Ovary (tissue), 9 donors: ENCODE measurements around the gene PDK2. TPM values are rescaled to one million over a fixed set of nuclear protein-coding genes. Genes with fewer than 3 reads are reported as not detected.
A peak's percentile ranks its signal among the peaks of the same experiment; 100 is the strongest.

Experiments
- DNase-seq, 5 donors: peaks; one replicate each; pipeline ENCODE4 v3.0.0-alpha.2; 2019 to 2020
- H3K27ac ChIP-seq, 2 donors: fragments of 200-600 bp; one replicate each; pipeline versions ENCODE4 v1.5.1 to v1.8.0; 2019 to 2022
- H3K27me3 ChIP-seq: fragments of 200-600 bp; one replicate; pipeline ENCODE4 v1.8.0; 2022
- H3K36me3 ChIP-seq: fragments of 200-600 bp; sonication (generic); one replicate; pipeline ENCODE4 v1.5.1; 2019
- H3K4me1 ChIP-seq: one replicate; pipeline ENCODE4 v1.8.1; 2013; ENCODE audit warnings: mild to moderate bottlenecking, moderate library complexity; ENCODE audit not compliant: insufficient read depth
- H3K4me3 ChIP-seq: fragments of 200-600 bp; sonication (generic); one replicate; pipeline ENCODE4 v1.5.1; 2017
- H3K9me3 ChIP-seq, 2 donors: fragments of 200-600 bp in 1 of 2; sonication (generic) in 1 of 2; one replicate each; pipeline versions ENCODE4 v1.5.1 to v1.8.1; 2013 to 2019; ENCODE audit warnings: mild to moderate bottlenecking in 1 of 2, moderate library complexity in 1 of 2
- EP300 ChIP-seq: sonication (generic); formaldehyde crosslinking; IDR thresholded peaks from one replicate; pipeline ENCODE4 v1.6.1; 2017; ENCODE audit warnings: antibody characterized with exemption
- POLR2A ChIP-seq: fragments of 450-650 bp; IDR thresholded peaks from one replicate; pipeline ENCODE4 v1.6.1; 2017; ENCODE audit warnings: antibody characterized with exemption, mild to moderate bottlenecking, moderate library complexity
- WGBS, 3 donors: extraction: QIAGEN DNeasy Blood & Tissue Kit in 1 of 3; methylation state at CpG; one replicate each; pipeline versions ENCODE4 v1.1.5 to v1.1.7; 2013 to 2017; 5-methylcytosine and 5-hydroxymethylcytosine counted together
- intact Hi-C, 4 donors: fragments of 100-400 bp; cut with DNase I; formaldehyde crosslinking; loops; one replicate each; pipeline versions ENCODE4 v1.11.0 to v1.15.1; 2022 to 2023
- polyA plus RNA-seq, 2 donors: library from polyadenylated mRNA; stranded (reverse); fragments of 200-250 nt in 1 of 2; fragments of 350-450 nt in 1 of 2; fragmentation: Illumina TruSeq in 1 of 2; extraction: RNeasy Lipid Tissue Mini Kit (QIAGEN cat#74804) in 1 of 2; gene quantifications; one replicate each; pipeline ENCODE4 v1.2.3, GENCODE V29; 2013 to 2014
- total RNA-seq, 7 donors: library from RNA; depleted of rRNA in 2 of 7; stranded (reverse); fragments of >200 nt in 2 of 7; fragmentation: NEBNext Ultra II Directional in 3 of 7; extraction: Animal tissue kit (Norgen Biotek cat#: 25700) in 3 of 7; gene quantifications; one replicate each; pipeline versions ENCODE4 v1.1.0 to v1.2.4, GENCODE V29; 2016 to 2023
- TF ChIP-seq, protein P1 (sequence below), 3 donors: fragments of 450-650 bp in 2 of 3; fragments of 200-600 bp in 1 of 3; IDR thresholded peaks; one replicate each; pipeline versions ENCODE4 v1.5.1 to v1.8.0; 2016 to 2022; ENCODE audit warnings: antibody characterized with exemption in 3 of 3, mild to moderate bottlenecking in 1 of 3
- donor health status: DM: no; HTN: no; CAD: no; lungs with moderate emphysema.
- donor health status: DM: no; HTN: no; CAD: no.
- donor health status: Bipolar disorder and iron deficiency.
- donor health status: DM: yes; HTN: yes; CAD: no.
- donor health status: DM: no; HTN: no; CAD: no.
- donor health status: DM: yes; HTN: yes; CAD: no.

PDK2 gene
- total and polyA plus RNA-seq, 9 donors, result 36.5 to 83.2 (median 54.7) TPM

- Histone ChIP-seq H3K4me1 (peaks cover 21% of the 10 kb centered on the region), H3K27me3 (no peaks in the 10 kb centered on the region), H3K9me3 (no peaks in the 10 kb centered on the region), H3K4me3 (no peak overlapping the region), H3K36me3 (no peaks in the 10 kb centered on the region), H3K27ac (no peak overlapping the region)
- intact Hi-C loops, result loop anchor here in 2 of 4 donors (10.0 kb wide), 2 partner anchors 176 to 196 kb away; partner anchors contain the start of gene TMEM92 (in 1 of the 2)
- TF ChIP-seq EP300 (no peak), POLR2A (no peak)
- TF ChIP-seq, protein P1, sequence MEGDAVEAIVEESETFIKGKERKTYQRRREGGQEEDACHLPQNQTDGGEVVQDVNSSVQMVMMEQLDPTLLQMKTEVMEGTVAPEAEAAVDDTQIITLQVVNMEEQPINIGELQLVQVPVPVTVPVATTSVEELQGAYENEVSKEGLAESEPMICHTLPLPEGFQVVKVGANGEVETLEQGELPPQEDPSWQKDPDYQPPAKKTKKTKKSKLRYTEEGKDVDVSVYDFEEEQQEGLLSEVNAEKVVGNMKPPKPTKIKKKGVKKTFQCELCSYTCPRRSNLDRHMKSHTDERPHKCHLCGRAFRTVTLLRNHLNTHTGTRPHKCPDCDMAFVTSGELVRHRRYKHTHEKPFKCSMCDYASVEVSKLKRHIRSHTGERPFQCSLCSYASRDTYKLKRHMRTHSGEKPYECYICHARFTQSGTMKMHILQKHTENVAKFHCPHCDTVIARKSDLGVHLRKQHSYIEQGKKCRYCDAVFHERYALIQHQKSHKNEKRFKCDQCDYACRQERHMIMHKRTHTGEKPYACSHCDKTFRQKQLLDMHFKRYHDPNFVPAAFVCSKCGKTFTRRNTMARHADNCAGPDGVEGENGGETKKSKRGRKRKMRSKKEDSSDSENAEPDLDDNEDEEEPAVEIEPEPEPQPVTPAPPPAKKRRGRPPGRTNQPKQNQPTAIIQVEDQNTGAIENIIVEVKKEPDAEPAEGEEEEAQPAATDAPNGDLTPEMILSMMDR (IDR thresholded peaks at IDR 0.05), result no peak
- 22 to 41% (median 40%) methylated on average over 5 of the region's 5 CpGs for WGBS, 3 donors
- DNase-seq, result no peak
Observed at GRCh38 chr17:50099003-50099402, 3.9 kb downstream of the PDK2 start.

- intact Hi-C loops, result no loop called here
- peaks cover 21% of the 10 kb centered on the region for H3K4me1 ChIP-seq
- H3K36me3 ChIP-seq, result no peaks in the 10 kb centered on the region
- H3K27me3 ChIP-seq, result no peaks in the 10 kb centered on the region
- H3K4me3 ChIP-seq, result no peak overlapping the region
- H3K9me3 ChIP-seq, result no peaks in the 10 kb centered on the region
- DNase-seq, result no peak
- TF ChIP-seq EP300, result no peak
- no peak for TF ChIP-seq POLR2A
- TF ChIP-seq, protein P1 (IDR thresholded peaks at IDR 0.05), result no peak
- peak overlapping the region; percentile 67 to 80 for H3K27ac ChIP-seq
- WGBS, 3 donors, result 69 to 82% (median 77%) methylated on average over 5 of the region's 5 CpGs
Observed at GRCh38 chr17:50100480-50100883, 5.3 kb downstream of the PDK2 start.

DNA sequence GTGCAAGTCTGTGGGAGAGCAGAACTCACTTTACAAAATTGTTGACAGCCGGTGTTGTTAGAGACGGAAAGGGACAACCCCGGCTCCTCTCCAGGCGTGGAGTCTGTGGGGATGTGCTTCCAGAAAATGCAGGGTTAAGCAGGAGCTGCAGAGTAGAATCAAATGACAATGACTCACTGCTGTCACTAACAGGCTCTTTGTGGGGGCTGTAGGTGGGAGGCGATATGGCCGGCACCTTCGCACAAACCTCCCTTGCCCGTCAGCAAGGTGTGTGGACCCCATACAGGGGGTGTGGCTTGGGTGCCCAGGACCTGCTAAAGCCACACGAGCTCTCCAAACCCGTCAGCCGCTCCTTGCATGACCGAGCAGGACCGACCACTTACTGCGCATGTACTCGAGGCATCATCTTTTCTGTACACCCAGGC is 5.8 kb downstream of the PDK2 start:
- Histone ChIP-seq H3K27me3 (no peaks in the 10 kb centered on the region), H3K36me3 (no peaks in the 10 kb centered on the region), H3K27ac (peak overlapping the region; percentile 67 to 80)

DNA sequence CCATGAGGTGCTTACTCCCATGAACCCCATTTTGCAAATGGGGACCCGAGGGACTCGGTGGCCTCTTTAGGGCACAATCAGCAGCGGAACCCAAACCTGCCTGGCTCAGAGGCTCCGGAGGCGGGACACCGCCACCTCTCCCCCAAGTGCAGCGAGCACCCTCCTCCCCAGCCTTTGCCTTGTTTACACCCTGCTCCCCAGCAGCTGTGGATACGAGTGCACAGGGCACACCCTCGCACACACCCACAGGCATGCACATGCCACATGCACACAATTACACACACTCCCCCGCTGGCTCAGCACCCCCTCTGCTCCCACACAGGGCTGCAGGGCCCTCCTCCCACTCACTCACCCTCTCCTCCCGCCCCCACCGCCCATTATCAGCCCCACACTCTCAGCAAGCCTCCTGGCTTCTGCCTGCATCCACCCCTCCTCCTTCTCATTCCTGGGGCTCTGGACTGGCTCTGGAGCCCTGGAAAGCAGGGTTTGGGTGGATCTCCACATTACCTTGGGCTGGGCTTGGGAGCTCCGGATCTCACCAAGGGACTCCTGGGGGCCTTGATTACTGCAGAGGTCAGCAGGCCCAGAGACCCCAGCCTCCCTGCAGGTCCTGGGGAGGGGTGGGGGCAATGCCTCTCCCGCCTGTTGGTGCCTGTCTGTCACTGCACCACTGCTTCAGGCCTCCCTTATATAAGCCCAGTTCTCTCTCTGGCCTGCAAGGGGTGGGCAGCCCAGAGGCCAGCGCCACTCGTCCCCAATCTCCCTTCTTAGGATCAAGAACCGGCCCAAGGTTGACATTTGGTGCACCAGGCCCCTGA is 6.4 kb downstream of the PDK2 start:
- Histone ChIP-seq H3K4me3 (peak overlapping the region; percentile 2), H3K36me3 (no peaks in the 10 kb centered on the region), H3K4me1 (peaks cover 18% of the 10 kb centered on the region)

More for the DNA sequence above, 5.8 kb downstream of the PDK2 start:
- 24 to 43% (median 26%) methylated on average over 15 of the region's 15 CpGs for WGBS, 3 donors
- TF ChIP-seq, protein P1 (IDR thresholded peaks at IDR 0.05), result no peak
- TF ChIP-seq EP300 (no peak), POLR2A (no peak)
- Histone ChIP-seq H3K9me3 (no peaks in the 10 kb centered on the region), H3K4me3 (no peak overlapping the region), H3K4me1 (peaks cover 21% of the 10 kb centered on the region)
- intact Hi-C loops, result no loop called here
- peak in 2 of 5 donors; percentile 45 to 53 for DNase-seq

More for the DNA sequence above, 6.4 kb downstream of the PDK2 start:
- Histone ChIP-seq H3K27me3 (no peaks in the 10 kb centered on the region), H3K9me3 (no peaks in the 10 kb centered on the region), H3K27ac (peak overlapping the region; percentile 67 to 80)
- 13 to 34% (median 16%) methylated on average over 15 to 17 of the region's 17 CpGs for WGBS, 3 donors
- TF ChIP-seq POLR2A, result no peak
- TF ChIP-seq, protein P1 (IDR thresholded peaks at IDR 0.05), result peak in 1 of 3 donors; percentile 21
- intact Hi-C loops, result no loop called here
- DNase-seq, result peak; percentile 80 to 91 (median 87)
